DOHH2 (cell line): ENCODE results near the gene METTL9.

Experiments used
- EZH2phosphoT487 ChIP-seq: fragments of 200-600 bp; sonication (generic); IDR thresholded peaks from 2 replicates; pipeline ENCODE4 v1.6.1; 2017; ENCODE audit warnings: borderline replicate concordance, mild to moderate bottlenecking, antibody characterized with exemption, low read length, moderate library complexity, mixed read lengths
- TF ChIP-seq, protein P1 (sequence below): fragments of 200-600 bp; sonication (generic); IDR thresholded peaks from one replicate; pipeline ENCODE4 v1.5.1; 2014; ENCODE audit warnings: antibody characterized with exemption, mild to moderate bottlenecking, low read depth, low read length; ENCODE audit not compliant: poor library complexity, severe bottlenecking

DNA sequence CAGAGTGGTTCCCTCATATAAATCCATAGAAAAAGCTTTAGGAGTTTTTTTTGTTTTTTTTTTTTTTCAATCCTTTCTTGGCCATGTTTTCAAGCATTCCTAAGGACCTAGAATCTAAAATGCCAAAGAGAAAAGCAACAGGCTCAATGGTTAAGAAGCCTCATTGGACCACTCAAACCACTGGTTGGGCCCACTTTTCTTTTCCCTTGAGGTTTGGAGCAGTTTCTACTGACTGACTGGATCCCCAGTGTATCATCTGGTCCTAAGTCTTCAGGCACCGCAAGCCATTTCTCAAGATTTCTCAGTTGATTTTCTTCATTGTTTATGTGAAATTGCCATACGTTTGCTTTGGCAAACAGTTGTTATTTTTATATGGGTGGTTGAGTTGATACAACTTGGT, 14.4 kb downstream of the METTL9 start:
- TF ChIP-seq, protein P1, sequence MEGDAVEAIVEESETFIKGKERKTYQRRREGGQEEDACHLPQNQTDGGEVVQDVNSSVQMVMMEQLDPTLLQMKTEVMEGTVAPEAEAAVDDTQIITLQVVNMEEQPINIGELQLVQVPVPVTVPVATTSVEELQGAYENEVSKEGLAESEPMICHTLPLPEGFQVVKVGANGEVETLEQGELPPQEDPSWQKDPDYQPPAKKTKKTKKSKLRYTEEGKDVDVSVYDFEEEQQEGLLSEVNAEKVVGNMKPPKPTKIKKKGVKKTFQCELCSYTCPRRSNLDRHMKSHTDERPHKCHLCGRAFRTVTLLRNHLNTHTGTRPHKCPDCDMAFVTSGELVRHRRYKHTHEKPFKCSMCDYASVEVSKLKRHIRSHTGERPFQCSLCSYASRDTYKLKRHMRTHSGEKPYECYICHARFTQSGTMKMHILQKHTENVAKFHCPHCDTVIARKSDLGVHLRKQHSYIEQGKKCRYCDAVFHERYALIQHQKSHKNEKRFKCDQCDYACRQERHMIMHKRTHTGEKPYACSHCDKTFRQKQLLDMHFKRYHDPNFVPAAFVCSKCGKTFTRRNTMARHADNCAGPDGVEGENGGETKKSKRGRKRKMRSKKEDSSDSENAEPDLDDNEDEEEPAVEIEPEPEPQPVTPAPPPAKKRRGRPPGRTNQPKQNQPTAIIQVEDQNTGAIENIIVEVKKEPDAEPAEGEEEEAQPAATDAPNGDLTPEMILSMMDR: no peak
- TF ChIP-seq EZH2phosphoT487: no peak
